ENCODE results near the gene DAB2IP.
"Not testable (repeated sequence)": the region's sequence is repeated elsewhere in the genome, so short reads cannot be mapped to it uniquely, and the experiment has no call there.

DNA sequence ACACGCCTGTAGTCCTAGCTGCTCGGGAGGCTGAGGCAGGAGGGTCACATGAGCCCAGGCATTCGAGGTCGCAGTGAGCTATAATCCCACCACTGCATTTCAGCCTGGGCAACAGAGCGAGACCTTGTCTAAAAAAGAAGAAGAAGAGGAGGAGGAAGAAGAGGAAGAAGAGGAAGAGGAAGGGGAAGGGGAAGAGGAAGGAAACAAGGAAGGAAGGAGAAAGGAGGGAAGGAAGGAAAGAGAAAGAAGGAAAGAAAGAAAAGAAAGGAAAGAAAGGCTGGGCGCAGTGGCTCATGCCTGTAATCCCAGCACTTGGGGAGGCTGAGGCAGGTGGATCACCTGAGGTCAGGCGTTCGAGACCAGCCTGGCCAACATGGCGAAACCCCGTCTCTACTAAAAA lies 7.4 kb upstream of the DAB2IP start:
- not testable (repeated sequence) for TF ChIP-seq EZH2phosphoT487 (conservative IDR thresholded peaks at IDR 0.05; ENCODE audit: low read length)
- TF ChIP-seq, protein P1, sequence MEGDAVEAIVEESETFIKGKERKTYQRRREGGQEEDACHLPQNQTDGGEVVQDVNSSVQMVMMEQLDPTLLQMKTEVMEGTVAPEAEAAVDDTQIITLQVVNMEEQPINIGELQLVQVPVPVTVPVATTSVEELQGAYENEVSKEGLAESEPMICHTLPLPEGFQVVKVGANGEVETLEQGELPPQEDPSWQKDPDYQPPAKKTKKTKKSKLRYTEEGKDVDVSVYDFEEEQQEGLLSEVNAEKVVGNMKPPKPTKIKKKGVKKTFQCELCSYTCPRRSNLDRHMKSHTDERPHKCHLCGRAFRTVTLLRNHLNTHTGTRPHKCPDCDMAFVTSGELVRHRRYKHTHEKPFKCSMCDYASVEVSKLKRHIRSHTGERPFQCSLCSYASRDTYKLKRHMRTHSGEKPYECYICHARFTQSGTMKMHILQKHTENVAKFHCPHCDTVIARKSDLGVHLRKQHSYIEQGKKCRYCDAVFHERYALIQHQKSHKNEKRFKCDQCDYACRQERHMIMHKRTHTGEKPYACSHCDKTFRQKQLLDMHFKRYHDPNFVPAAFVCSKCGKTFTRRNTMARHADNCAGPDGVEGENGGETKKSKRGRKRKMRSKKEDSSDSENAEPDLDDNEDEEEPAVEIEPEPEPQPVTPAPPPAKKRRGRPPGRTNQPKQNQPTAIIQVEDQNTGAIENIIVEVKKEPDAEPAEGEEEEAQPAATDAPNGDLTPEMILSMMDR (IDR thresholded peaks at IDR 0.05; ENCODE audit: insufficient read depth, low read length, poor library complexity, severe bottlenecking): not testable (repeated sequence)
